Stimulated activated CD4-positive, alpha-beta T cell treated with anti-CD3 and anti-CD28 coated beads, Interleukin-1b, Interleukin-23, amount 100 ng/mL, for 24 hours (primary cell): Measurements from ENCODE around the gene RFX3.

Source experiments
- DNase-seq, 4 experiments: peaks; one replicate each; pipeline ENCODE4 v3.0.0-alpha.2; 2020; ENCODE audit warnings: low read depth in 4 of 4, low spot score in 1 of 4

Gene RFX3

DNA sequence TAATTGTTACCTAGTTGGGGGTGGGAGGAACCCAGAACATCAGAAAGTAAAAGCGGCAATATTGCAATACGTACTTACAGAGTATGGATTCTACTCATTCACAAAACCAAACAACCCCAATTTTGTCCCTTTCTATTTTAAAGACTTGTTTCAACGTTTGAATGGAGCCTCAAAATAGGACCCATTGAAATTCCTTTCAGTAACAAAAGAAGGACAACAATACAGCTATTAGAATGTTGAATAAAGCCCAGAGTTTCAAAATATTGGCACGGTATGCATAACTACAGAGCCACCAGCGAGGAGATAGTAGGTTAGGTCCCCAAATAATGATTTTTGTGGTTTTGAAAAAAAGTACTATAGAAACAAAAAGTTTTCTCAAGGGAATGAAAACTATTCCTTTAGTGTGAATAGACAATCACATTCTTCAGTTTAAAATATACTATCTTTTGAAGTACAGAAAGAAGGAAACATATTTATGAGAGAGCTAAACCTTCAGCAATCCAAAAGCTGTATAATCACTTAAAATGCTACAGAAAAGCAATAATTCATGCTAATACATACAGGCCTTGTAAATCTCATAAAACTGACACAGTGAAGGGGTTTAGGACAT is 235.5 kb downstream of the RFX3 start:
- no peak for DNase-seq

GRCh38 chr9:3288686-3289085 is 237.1 kb downstream of the RFX3 start:
- DNase-seq = no peak

DNA sequence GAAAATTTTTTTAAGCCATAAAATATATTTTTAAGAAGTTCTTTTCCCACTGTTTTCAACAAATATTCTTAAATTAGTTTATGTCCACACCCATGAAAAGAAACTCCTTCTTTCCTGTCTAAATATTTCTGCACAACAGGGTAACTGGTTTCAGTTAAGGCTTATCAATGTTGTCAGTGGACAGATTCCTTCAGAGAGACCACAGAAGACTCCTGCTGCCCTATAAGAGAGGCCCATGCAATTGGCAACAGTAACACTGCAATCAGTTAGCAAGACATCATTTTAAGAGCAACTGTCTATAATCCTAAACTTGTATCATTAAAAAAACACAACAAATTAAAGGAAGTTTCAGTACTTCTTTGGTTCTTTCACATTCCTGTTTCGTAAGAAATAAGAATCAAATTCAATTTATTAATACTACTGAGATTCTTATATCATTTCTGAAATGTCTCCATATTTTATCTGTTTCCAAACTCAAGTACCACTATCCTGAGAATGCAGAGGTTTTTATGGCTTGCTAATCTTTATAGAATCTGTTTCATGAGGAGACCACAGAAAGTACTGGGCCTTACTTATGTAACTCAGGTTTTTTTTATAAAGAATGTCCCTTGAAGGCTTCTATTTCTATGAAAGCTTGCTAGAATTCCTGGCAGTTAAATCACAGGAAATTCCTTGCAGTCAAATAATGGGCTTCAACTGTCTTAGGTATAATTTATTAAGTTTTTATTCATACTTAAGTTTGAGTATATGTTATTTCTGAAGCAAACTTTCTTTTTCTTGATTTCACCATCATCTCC is 240.2 kb downstream of the RFX3 start:
- DNase-seq = no peak

- no peak for DNase-seq
These were observed 243.4 kb downstream of the RFX3 start for GRCh38 chr9:3282365-3282764.

DNA sequence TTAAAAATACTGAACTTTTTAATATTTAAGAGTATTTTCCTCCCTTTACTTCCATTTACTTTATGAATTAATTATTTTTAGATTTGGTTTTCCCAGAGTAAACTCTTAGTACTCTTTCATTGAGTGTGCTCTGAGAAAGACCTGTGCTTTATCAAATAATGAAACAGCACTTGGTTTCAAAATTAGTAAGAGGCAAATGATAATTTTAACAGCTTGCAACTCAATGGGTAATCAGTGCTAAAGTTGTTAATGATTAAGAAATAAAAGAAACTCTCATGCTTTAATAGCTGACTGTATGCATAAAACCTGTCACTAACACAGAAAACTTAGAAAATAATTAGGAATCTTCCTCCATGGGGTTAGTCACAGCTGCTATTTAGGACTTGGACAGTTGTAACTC is 244.4 kb downstream of the RFX3 start:
- no peak for DNase-seq

GRCh38 chr9:3277200-3277599 is 248.6 kb downstream of the RFX3 start:
- no peak for DNase-seq

DNA sequence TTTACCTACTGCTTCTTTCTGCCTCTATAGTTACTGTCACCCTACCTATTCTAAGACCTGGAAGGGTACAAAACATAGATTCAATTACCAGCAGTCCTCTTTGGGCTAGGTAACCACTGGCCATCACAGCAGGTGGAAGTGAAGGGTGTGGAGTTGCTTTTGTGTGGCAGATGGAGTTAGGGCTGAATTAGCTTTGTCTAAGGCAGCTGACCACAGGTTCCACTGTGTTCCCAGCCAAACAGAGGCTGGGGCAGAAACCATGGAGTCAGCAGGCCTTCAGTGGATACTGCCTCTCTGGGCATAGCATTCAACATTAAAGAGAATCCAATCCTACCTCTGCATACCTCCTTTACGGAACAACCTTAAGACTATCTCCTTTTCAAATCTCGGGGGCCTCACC is 254.2 kb downstream of the RFX3 start:
- DNase-seq = no peak

GRCh38 chr9:3271157-3271556 is 254.6 kb downstream of the RFX3 start:
- DNase-seq = no peak

GRCh38 chr9:3268223-3268622 is 257.6 kb downstream of the RFX3 start:
- no peak for DNase-seq

DNA sequence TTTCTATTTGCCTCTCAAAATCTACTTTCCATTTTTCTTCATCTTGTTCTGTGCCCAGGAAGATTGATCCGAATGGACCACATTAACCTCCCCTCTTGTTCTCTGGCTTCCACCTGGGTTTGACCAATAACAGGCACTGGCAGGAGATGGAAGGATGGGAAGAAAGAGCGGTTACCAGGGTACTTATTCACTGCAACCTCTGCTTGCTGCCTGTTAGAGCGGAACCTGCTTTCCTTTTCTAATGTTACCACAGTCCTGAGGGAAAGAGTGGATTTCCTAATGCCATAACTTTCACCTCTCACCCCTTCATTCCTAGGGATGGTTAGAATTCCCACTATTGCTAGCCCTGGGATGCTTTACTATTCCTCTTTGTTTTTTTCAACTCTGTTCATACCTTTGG is 262.1 kb downstream of the RFX3 start:
- no peak for DNase-seq

GRCh38 chr9:3262826-3263529 is 262.8 kb downstream of the RFX3 start:
- no peak for DNase-seq

DNA sequence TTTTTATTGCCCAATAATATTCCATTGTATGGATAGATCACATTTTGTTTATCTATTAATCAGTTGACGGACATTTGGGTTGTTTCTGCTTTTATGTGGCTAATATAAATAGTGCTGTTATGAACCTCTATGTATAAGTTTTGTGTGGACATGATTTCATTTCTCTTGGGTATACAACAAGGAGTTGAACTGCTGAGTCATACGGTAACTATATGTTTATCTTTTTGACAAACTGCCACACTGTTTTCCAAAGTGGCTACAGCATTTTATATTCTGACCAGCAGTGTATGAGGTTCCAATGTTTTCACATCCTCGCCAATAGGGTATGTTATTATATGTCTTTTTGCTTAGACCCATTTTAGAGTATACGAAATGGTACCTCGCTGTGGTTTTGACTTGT is 264.3 kb downstream of the RFX3 start:
- no peak for DNase-seq

GRCh38 chr9:3256571-3257330 is 269.1 kb downstream of the RFX3 start:
- DNase-seq = no peak

GRCh38 chr9:3251309-3251708 is 274.5 kb downstream of the RFX3 start:
- no peak for DNase-seq

- no peak for DNase-seq
These were observed 275.1 kb downstream of the RFX3 start for GRCh38 chr9:3250741-3251140.

- no peak for DNase-seq
These were observed 278.6 kb downstream of the RFX3 start for GRCh38 chr9:3247211-3247610.

GRCh38 chr9:3246241-3246640 is 279.6 kb downstream of the RFX3 start:
- no peak for DNase-seq

DNA sequence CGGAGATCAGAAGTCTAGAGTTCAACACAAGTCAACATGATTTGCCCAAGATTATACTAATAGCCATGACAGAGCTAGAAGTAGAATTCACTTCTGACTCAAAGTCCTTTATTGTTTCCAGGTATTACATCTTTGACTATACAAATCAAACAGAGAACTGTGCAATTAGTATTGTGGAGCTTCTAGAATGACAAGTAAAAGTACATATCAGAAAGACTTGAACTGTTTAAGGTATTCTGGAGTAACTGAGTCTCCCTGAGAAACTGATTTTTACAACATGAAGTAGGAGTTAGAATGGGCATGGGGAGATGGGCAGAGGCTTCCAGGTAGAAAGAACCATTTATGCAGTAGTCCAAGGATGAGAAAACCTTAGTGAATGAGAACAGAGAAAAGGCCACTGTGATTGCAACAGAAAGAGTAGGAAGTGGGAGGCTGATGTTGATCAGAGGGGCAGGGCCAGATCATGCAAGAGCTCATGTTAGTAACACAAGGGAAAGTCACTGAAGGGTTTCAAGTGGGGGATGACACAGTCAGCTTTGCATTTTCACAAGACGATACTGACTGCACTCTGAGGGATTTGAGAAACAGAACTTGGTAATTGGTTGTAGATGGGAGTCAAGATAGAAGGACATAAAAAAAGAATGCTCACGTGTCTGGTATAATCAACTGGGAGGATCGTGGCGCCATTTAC is 280.7 kb downstream of the RFX3 start:
- no peak for DNase-seq

DNA sequence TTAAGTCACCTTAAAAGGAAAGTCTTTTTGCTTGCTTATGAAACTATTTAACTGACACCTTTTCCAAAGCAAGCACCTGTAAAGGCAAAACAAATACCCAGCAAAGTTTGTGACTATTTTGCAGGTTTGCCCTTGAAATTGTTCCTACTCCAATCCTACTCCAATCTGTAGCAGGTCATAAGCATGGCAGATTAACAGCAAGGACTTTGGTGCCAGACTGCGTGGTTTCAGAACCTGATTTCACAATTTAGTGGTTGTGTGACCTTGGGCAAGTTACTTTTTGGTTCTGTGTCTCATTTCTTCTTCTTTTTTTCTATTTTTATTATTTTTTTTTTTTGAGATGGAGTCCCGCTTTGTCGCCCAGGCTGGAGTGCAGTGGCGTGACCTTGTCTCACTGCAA is 282.1 kb downstream of the RFX3 start:
- DNase-seq = no peak

DNA sequence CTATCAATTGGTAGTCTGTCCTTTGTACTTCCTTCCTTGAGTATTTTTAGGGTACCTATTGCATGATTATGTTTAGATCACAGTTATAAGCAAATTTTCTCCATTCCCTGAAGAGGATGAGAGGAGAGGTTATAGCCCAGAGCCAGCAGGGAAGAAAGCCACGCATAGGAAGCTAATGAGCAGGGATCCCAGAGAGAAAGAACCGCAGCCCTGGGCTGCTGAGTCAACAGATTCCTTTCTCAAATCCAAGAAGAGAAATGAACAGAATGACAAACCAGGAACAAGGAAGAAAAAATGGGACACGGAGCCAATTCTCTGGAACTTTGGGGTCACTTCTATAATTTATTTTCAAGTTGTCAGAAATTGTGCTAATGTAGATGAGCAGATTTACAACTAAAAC is 284.5 kb downstream of the RFX3 start:
- DNase-seq = no peak

DNA sequence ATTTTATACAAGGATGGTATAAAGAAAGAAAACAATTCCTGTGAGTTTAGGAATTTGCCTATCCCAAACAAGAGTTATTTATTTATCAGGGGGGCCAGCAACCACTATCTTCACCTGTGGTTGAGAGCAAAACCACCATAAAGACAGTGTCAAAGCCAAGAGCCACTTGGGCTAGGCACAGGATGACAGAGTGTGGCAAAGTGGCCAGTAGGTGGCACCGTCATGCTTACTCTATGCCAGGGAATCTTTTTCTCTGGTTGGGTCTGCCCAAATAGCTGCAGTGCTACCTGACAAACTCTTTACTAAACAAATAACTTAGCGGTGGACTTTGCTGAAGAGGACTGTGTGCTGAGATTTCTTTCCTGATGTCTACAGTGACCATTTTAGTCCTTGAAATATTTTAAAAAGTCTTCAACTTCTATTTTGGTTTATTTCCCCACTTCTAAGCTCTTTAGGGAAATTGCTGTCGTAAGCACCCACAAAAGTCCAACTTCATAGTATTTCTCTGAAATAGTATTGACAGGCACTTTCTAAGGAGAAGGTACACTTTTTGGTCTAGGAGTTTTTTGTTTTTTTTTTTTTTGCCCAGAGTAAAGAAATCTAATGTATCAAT is 285.0 kb downstream of the RFX3 start:
- peak; percentile 21 to 50 (median 40) for DNase-seq
